PC-3 (cell line): ENCODE data around the gene SEPTIN1. TPM values are rescaled to one million over a fixed set of nuclear protein-coding genes. Genes with fewer than 3 reads are reported as not detected.

Source experiments
- ATAC-seq: fragments of 200-7000 bp; cut with Tn5 transposase; 2 replicates; pipeline ENCODE4 v1.9.1; 2020; ENCODE audit warnings: mild to moderate bottlenecking, moderate library complexity
- BruUV-seq: library from RNA; stranded (reverse); fragments of 400-500 nt; replicated peaks from 2 replicates; lab custom pipeline; 2021; lab: Mats Ljungman, UMichigan
- CTCF ChIA-PET: fragments of 300-600 bp; sonication (Branson Sonifier 250); formaldehyde crosslinking; loops from one replicate; lab custom pipeline; 2022; ENCODE audit warnings: antibody characterized with exemption; lab: Charles Lee
- POLR2A ChIA-PET: fragments of 300-600 bp; sonication (Branson Sonifier 250); formaldehyde crosslinking; loops from one replicate; lab custom pipeline; 2022; ENCODE audit warnings: antibody characterized with exemption; ENCODE audit not compliant: unreplicated experiment; lab: Charles Lee
- DNase-seq: peaks from one replicate; pipeline ENCODE4 v3.0.0-alpha.2; 2015
- H2AFZ ChIP-seq: fragments of 300-600 bp; sonication (generic); 2 replicates; pipeline ENCODE4 v1.6.0; 2016; ENCODE audit warnings: antibody characterized with exemption, low read length
- H3F3A ChIP-seq: fragments of 300-600 bp; sonication (generic); one replicate; pipeline ENCODE4 v1.6.0; 2017; ENCODE audit warnings: antibody characterized with exemption, low read length, control low read depth, mild to moderate bottlenecking; ENCODE audit not compliant: unreplicated experiment
- H3K27ac ChIP-seq: fragments of 300-600 bp; sonication (generic); 2 replicates; pipeline ENCODE4 v1.5.1; 2016; ENCODE audit warnings: mild to moderate bottlenecking, low read length
- H3K27me3 ChIP-seq: fragments of 300-600 bp; sonication (generic); 2 replicates; pipeline ENCODE4 v1.6.1; 2016; ENCODE audit warnings: low read length, mixed read lengths
- H3K36me3 ChIP-seq: fragments of 300-600 bp; sonication (generic); 2 replicates; pipeline ENCODE4 v1.6.1; 2016; ENCODE audit warnings: low read depth, mixed run types, low read length, mixed read lengths
- H3K4me1 ChIP-seq: fragments of 300-600 bp; sonication (generic); 2 replicates; pipeline ENCODE4 v1.5.1; 2016; ENCODE audit warnings: low read length; ENCODE audit not compliant: insufficient read depth
- H3K4me2 ChIP-seq: fragments of 300-600 bp; sonication (generic); 2 replicates; pipeline ENCODE4 v1.6.0; 2016; ENCODE audit warnings: low read length
- H3K4me3 ChIP-seq: fragments of 300-600 bp; sonication (generic); 2 replicates; pipeline ENCODE4 v1.5.1; 2016; ENCODE audit warnings: mild to moderate bottlenecking, low read length, mixed read lengths
- H3K79me2 ChIP-seq: fragments of 300-600 bp; sonication (generic); 2 replicates; pipeline ENCODE4 v1.6.1; 2017; ENCODE audit warnings: low read length, mixed read lengths
- H3K9ac ChIP-seq: fragments of 300-600 bp; sonication (generic); 2 replicates; pipeline ENCODE4 v1.6.0; 2016; ENCODE audit warnings: mild to moderate bottlenecking, low read length
- H3K9me2 ChIP-seq: fragments of 300-600 bp; sonication (generic); replicated peaks from 2 replicates; pipeline ENCODE4 v1.6.1; 2016; ENCODE audit warnings: mixed run types, low read length, mixed read lengths
- H3K9me3 ChIP-seq: fragments of 300-600 bp; sonication (generic); 2 replicates; pipeline ENCODE4 v1.6.1; 2016; ENCODE audit warnings: low read length, mixed read lengths
- H4K20me1 ChIP-seq: fragments of 300-600 bp; sonication (generic); 2 replicates; pipeline ENCODE4 v1.6.1; 2016; ENCODE audit warnings: low read length, mixed read lengths
- EZH2 ChIP-seq: fragments of 300-600 bp; sonication (generic); IDR thresholded peaks from one replicate; pipeline ENCODE4 v1.6.1; 2017; ENCODE audit warnings: antibody characterized with exemption, mild to moderate bottlenecking, low read length; ENCODE audit not compliant: unreplicated experiment
- EZH2phosphoT487 ChIP-seq: fragments of 300-600 bp; sonication (generic); IDR thresholded peaks from 2 replicates; pipeline ENCODE4 v1.6.1; 2018; ENCODE audit warnings: mild to moderate bottlenecking, antibody characterized with exemption, low read length, borderline replicate concordance
- intact Hi-C: fragments of 100-400 bp; cut with micrococcal nuclease; formaldehyde crosslinking; loops from 2 replicates; pipeline ENCODE4 v1.9.0; 2023
- total RNA-seq: library from RNA; depleted of rRNA; stranded (reverse); fragments of >200 nt; gene quantifications from 2 replicates; pipeline ENCODE4 v1.2.3, GENCODE V29; 2014
- TF ChIP-seq, protein P1 (sequence below): fragments of 300-600 bp; sonication (generic); conservative IDR thresholded peaks from 2 replicates; pipeline ENCODE4 v1.5.1; 2017; ENCODE audit warnings: antibody characterized with exemption, low read depth, mild to moderate bottlenecking, low read length

SEPTIN1 gene
- total RNA-seq, 1 experiment from 2014 or later = 0.55 TPM

DNA sequence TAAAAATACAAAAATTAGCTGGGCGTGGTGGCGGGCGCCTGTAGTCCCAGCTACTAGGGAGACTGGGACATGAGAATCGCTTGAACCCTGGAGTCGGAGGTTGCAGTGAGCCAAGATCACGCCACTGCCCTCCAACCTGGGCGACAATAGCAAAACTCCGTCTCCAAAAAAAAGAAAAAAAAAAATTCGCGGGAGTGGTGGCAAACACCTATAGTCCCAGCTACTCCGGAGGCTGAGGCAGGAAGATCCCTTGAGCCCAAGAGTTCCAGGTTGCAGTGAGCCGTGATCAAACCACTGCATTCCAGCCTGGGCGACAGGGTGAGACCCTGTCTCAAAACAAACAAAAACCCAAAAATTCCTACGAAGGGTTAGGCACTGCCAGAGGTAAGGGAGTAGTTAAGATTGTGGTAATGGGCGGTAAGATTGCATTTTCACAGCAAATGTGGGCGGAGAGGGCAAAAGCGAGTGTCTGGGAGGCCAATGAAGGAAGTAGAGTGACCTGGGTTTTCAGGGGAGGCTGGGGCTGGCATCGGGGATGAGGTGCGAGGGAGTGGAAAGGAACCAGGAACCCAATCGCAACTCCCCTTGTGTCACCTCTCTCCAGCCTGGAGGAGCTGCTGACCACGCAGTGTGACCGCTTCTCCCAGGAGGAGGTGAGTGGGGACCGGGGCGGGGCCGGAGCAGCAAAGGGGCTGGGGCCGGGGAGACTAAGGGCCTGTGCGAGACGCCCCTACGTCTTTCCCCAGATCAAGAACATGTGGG, 5.1 kb downstream of the SEPTIN1 start:
- CTCF ChIA-PET = no interaction called here
- H4K20me1 ChIP-seq = no peaks in the 10 kb centered on the region
- intact Hi-C loops = no loop called here
- H3K27ac ChIP-seq = peak overlapping the region; percentile 93
- DNase-seq (no peak), ATAC-seq (no peak)
- peak overlapping the region; percentile 100 for H3K4me2 ChIP-seq
- no TSS peak for BruUV-seq
- H2AFZ ChIP-seq = peak overlapping the region; percentile 98; the same call in 1 of the 2 replicates
- no peaks in the 10 kb centered on the region for H3F3A ChIP-seq
- POLR2A ChIA-PET = no interaction called here
- H3K9ac ChIP-seq = peak overlapping the region; percentile 91
- H3K27me3 ChIP-seq = no peaks in the 10 kb centered on the region
- no peaks in the 10 kb centered on the region for H3K9me3 ChIP-seq
- no peaks in the 10 kb centered on the region for H3K36me3 ChIP-seq
- TF ChIP-seq EZH2 (no peak), EZH2phosphoT487 (no peak)
- TF ChIP-seq, protein P1, sequence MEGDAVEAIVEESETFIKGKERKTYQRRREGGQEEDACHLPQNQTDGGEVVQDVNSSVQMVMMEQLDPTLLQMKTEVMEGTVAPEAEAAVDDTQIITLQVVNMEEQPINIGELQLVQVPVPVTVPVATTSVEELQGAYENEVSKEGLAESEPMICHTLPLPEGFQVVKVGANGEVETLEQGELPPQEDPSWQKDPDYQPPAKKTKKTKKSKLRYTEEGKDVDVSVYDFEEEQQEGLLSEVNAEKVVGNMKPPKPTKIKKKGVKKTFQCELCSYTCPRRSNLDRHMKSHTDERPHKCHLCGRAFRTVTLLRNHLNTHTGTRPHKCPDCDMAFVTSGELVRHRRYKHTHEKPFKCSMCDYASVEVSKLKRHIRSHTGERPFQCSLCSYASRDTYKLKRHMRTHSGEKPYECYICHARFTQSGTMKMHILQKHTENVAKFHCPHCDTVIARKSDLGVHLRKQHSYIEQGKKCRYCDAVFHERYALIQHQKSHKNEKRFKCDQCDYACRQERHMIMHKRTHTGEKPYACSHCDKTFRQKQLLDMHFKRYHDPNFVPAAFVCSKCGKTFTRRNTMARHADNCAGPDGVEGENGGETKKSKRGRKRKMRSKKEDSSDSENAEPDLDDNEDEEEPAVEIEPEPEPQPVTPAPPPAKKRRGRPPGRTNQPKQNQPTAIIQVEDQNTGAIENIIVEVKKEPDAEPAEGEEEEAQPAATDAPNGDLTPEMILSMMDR = no peak
- H3K4me1 ChIP-seq = peaks cover 5% of the 10 kb centered on the region; the same call in 1 of the 2 replicates
- H3K79me2 ChIP-seq = no peaks in the 10 kb centered on the region
- H3K9me2 ChIP-seq = no peaks in the 10 kb centered on the region
- H3K4me3 ChIP-seq = peak overlapping the region; percentile 86

DNA sequence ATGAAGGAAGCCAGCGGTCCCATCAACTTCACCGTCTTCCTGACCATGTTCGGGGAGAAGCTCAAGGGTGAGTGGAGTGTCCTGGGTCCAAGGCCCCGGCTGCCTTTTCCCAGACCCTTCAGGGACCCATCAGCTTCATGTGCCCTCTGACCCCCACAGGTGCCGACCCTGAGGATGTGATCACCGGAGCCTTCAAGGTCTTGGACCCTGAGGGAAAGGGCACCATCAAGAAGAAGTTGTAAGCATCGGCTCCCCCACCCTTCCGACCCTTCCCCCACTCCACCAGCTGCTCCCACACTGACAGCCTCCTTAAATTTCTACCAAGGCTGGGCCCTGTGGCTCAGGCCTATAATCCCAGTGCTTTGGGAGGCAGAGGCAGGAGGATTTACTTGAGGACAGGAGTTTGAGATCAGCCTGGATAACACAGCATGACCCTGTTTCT, 5.9 kb downstream of the SEPTIN1 start:
- Histone ChIP-seq H3F3A (no peaks in the 10 kb centered on the region), H3K9me3 (no peaks in the 10 kb centered on the region), H3K4me1 (peaks cover 7% of the 10 kb centered on the region; the same call in 1 of the 2 replicates), H2AFZ (no peak overlapping the region), H3K79me2 (no peaks in the 10 kb centered on the region), H3K27ac (no peak overlapping the region), H3K4me2 (no peak overlapping the region), H3K36me3 (no peaks in the 10 kb centered on the region), H3K9ac (no peak overlapping the region), H4K20me1 (no peaks in the 10 kb centered on the region), H3K27me3 (no peaks in the 10 kb centered on the region), H3K9me2 (no peaks in the 10 kb centered on the region), H3K4me3 (no peak overlapping the region)
- no peak for DNase-seq
- no TSS peak for BruUV-seq
- ChIA-PET POLR2A (interaction anchor here (0.7 kb wide), 1 partner anchor 741 kb away, joined by 5 read pairs; the partner anchor contains the start of gene KAT8), CTCF (no interaction called here)
- TF ChIP-seq, protein P1 = no peak
- TF ChIP-seq EZH2phosphoT487 = no peak
- no peak for TF ChIP-seq EZH2
- no peak for ATAC-seq
- intact Hi-C loops = no loop called here

DNA sequence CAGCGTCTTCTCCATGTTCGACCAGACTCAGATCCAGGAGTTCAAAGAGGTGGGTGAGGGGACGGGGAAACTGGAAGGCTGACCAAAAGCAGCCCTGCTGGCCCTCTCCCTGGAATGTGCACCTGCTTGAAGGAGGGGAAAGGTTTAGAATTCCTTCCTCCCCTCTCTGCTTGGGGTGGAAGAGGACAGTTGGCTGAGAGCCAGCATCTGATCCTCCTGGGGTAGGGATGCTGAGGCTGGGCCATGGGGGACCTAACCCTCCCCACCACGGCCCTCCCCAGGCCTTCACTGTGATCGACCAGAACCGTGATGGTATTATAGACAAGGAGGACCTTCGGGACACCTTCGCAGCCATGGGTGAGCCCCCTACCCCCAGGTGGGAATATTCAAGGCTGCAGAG, 6.5 kb downstream of the SEPTIN1 start:
- H3K9me2 ChIP-seq = no peaks in the 10 kb centered on the region
- H4K20me1 ChIP-seq = no peaks in the 10 kb centered on the region
- no peak overlapping the region for H3K4me2 ChIP-seq
- no peaks in the 10 kb centered on the region for H3K9me3 ChIP-seq
- H3F3A ChIP-seq = no peaks in the 10 kb centered on the region
- ChIA-PET CTCF (no interaction called here), POLR2A (interaction anchor here (0.7 kb wide), 1 partner anchor 742 kb away, joined by 5 read pairs; the partner anchor contains the start of gene KAT8)
- TF ChIP-seq, protein P1 = no peak
- no peak for TF ChIP-seq EZH2phosphoT487
- no peak for TF ChIP-seq EZH2
- H2AFZ ChIP-seq = no peak overlapping the region
- no peaks in the 10 kb centered on the region for H3K27me3 ChIP-seq
- H3K4me1 ChIP-seq = peaks cover 11% of the 10 kb centered on the region; the same call in 1 of the 2 replicates
- H3K9ac ChIP-seq = no peak overlapping the region
- no TSS peak for BruUV-seq
- H3K36me3 ChIP-seq = no peaks in the 10 kb centered on the region
- ATAC-seq (no peak), DNase-seq (no peak)
- no peak overlapping the region for H3K4me3 ChIP-seq
- intact Hi-C loops = no loop called here
- H3K79me2 ChIP-seq = no peaks in the 10 kb centered on the region
- no peak overlapping the region for H3K27ac ChIP-seq
